Measurements from ENCODE around the gene PDGFD.

The PDGFD gene

DNA sequence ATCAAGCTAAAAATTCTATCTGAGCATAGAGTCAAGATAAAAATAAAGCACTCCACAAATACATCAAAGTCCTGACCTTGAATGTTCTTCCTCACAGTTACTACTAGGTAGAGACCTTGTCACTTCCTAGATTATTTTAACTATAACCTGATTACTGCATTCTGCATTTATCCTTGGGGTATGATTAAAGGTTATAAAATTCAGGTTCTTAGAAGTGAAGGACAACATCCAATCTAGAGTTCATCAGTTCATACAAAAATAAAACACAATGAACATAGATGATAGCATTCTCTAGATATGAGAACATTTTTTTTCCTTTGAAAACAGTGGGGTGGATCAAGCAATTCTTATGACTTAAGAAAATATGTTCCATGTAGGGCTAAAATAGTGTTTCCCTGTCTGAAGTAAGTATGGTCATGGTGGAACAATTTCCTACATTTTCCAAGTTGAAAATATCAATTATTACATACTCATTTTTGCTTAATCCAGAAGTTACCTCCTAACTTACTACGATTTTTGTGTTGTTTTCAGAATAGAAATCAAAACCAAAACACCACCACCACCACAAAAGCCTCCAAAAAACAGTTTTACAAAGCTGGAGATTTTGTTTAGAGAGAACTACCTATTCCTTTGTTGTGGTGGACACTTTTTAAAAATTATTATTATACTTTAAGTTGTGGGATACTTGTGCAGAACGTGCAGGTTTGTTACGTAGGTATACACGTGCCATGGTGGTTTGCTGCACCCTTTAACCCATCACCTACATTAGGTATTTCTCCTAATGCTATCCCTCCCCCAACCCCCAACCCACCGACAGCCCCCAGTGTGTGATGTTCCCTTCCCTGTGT is 239.6 kb downstream of the PDGFD start:
- H3K4me1 ChIP-seq (ENCODE audit: control insufficient read depth, low read depth, low read length): no peaks in the 10 kb centered on the region
- H3K4me3 ChIP-seq (ENCODE audit: low read length): no peak overlapping the region
- no peaks in the 10 kb centered on the region for H3K9me3 ChIP-seq (ENCODE audit: control insufficient read depth, low read depth, low read length)
- H3K9ac ChIP-seq (ENCODE audit: low read length): no peak overlapping the region
- no peaks in the 10 kb centered on the region for H3K36me3 ChIP-seq (ENCODE audit: control insufficient read depth, low read depth, low read length)
- no peak overlapping the region for H3K27ac ChIP-seq (ENCODE audit: low read length)
- H3K27me3 ChIP-seq (ENCODE audit: control insufficient read depth, insufficient read depth, low read length): no peaks in the 10 kb centered on the region

DNA sequence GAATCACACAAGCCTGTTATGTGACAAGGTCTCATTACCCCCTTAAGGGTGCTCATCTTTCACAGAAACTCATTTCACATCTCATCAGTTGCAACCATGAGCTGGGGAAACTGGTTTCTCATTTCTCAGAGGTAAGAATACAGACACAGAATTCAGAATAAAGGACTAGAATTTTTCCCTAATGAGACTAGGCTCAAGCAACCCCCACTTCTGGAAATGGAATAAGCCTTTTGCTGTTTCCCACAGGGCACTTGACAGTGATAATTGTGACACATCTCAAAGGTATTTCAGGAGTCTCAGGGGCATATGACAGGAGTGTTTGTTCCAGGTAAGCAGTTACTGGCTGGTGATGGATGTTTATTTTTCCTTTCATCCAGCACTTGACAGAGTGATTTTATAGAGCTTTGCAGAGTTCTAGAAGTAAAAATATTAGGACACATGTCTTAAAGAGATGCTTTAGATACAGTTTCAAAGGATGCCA is 240.5 kb downstream of the PDGFD start:
- no peak overlapping the region for H3K27ac ChIP-seq (ENCODE audit: low read length)
- H3K27me3 ChIP-seq (ENCODE audit: control insufficient read depth, insufficient read depth, low read length): no peaks in the 10 kb centered on the region
- no peaks in the 10 kb centered on the region for H3K9me3 ChIP-seq (ENCODE audit: control insufficient read depth, low read depth, low read length)

DNA sequence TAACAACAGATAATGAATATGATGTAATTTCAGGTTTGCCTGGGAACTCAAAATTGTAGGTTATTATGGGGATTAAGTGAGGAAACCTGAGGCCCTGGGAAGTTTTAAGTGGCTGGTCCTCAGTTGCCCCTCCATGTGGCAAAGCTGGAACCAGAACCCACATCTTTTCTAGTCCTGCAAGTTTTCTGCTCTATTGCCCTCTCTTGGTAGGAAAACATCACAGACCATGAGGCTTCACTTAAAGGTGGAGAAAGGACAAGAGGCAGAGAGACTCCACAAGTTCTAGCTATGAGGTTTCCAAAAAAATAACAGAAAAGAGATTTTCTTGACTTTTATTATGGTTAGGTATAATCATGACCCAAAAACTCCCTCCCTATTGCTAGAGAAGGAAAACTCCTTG is 243.0 kb downstream of the PDGFD start:
- Histone ChIP-seq H3K4me1 (ENCODE audit: control insufficient read depth, low read depth, low read length) (no peaks in the 10 kb centered on the region), H3K27ac (ENCODE audit: low read length) (no peak overlapping the region), H3K9me3 (ENCODE audit: control insufficient read depth, low read depth, low read length) (no peaks in the 10 kb centered on the region), H3K27me3 (ENCODE audit: control insufficient read depth, insufficient read depth, low read length) (no peaks in the 10 kb centered on the region), H3K4me3 (ENCODE audit: low read length) (no peak overlapping the region), H3K9ac (ENCODE audit: low read length) (no peak overlapping the region), H3K36me3 (ENCODE audit: control insufficient read depth, low read depth, low read length) (no peaks in the 10 kb centered on the region)

More for the DNA sequence above, 240.5 kb downstream of the PDGFD start:
- no peak overlapping the region for H3K9ac ChIP-seq (ENCODE audit: low read length)
- H3K4me3 ChIP-seq (ENCODE audit: low read length): no peak overlapping the region
- no peaks in the 10 kb centered on the region for H3K36me3 ChIP-seq (ENCODE audit: control insufficient read depth, low read depth, low read length)
- H3K4me1 ChIP-seq (ENCODE audit: control insufficient read depth, low read depth, low read length): no peaks in the 10 kb centered on the region

DNA sequence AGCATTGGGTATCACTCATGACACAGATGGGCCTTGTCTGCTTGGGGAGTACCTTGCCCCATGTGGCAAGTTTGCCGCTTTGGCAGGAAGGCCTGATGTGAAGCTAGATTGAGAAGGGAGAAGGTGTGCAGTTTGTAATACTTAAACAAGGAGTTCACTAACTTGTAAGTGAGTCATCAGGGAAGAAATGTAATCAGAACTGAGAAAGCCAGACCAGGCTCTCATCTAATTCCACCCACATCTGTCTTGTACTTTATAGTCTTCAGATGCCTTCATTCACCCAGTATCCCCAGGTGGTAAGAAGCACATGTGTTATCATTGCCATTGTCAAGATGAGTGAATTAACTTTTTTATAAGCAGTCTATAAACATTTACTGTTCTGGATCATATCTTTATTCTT is 243.5 kb downstream of the PDGFD start:
- no peaks in the 10 kb centered on the region for H3K9me3 ChIP-seq (ENCODE audit: control insufficient read depth, low read depth, low read length)
- no peaks in the 10 kb centered on the region for H3K4me1 ChIP-seq (ENCODE audit: control insufficient read depth, low read depth, low read length)
- H3K27ac ChIP-seq (ENCODE audit: low read length): no peak overlapping the region
- no peak overlapping the region for H3K4me3 ChIP-seq (ENCODE audit: low read length)
- H3K9ac ChIP-seq (ENCODE audit: low read length): no peak overlapping the region
- no peaks in the 10 kb centered on the region for H3K27me3 ChIP-seq (ENCODE audit: control insufficient read depth, insufficient read depth, low read length)
- H3K36me3 ChIP-seq (ENCODE audit: control insufficient read depth, low read depth, low read length): no peaks in the 10 kb centered on the region

- no peak overlapping the region for H3K27ac ChIP-seq (ENCODE audit: low read length)
Measured at GRCh38 chr11:103910721-103911120, 253.2 kb downstream of the PDGFD start.

DNA sequence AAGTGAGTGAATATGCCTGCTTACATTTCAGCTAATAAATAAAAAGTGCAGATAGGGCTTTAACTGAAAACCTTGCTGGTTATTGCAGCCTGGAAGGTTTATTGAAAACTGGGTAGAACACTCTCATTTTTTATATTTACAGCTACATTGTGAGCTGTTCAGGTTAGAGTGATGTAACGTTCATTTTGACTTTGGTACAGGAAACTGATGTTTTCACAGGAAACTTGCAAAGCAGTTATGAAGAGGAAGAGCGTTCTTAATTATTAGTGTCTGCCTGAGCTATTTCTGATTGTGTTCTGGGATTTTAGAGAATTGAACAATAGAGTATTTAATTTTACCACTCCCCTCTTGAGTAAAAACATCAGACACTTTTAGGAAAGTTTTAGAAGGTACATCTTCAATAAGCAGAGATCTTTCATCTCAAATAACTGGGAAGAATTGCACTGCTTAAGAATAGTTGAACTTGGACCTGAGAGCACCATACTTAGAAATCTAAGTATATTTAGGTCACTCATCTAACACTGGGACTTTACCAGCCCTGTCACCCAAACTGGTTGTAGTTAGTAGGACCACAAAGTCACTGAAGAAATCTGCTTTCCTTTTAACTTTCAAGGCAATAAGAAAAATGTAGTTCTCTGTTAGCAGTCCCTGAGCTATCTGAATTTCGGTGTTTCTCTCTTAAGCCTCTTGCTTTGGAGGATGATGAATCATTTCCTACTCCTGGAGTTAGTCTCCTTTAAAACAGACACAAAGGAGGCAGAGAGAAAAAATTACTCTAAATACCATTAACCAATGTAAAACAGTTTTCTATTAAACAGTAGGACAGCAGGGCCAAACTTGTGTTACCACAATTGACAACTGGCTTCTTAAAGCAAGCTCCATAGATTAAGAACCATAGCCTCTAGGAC is 256.1 kb downstream of the PDGFD start:
- H3K27me3 ChIP-seq (ENCODE audit: control insufficient read depth, insufficient read depth, low read length): no peaks in the 10 kb centered on the region
- no peaks in the 10 kb centered on the region for H3K9me3 ChIP-seq (ENCODE audit: control insufficient read depth, low read depth, low read length)
- H3K9ac ChIP-seq (ENCODE audit: low read length): no peak overlapping the region
- no peak overlapping the region for H3K4me3 ChIP-seq (ENCODE audit: low read length)
- H3K27ac ChIP-seq (ENCODE audit: low read length): no peak overlapping the region
- H3K36me3 ChIP-seq (ENCODE audit: control insufficient read depth, low read depth, low read length): no peaks in the 10 kb centered on the region
- H3K4me1 ChIP-seq (ENCODE audit: control insufficient read depth, low read depth, low read length): no peaks in the 10 kb centered on the region

More at GRCh38 chr11:103910721-103911120, 253.2 kb downstream of the PDGFD start:
- no peaks in the 10 kb centered on the region for H3K4me1 ChIP-seq (ENCODE audit: control insufficient read depth, low read depth, low read length)
- H3K27me3 ChIP-seq (ENCODE audit: control insufficient read depth, insufficient read depth, low read length): no peaks in the 10 kb centered on the region
- no peaks in the 10 kb centered on the region for H3K36me3 ChIP-seq (ENCODE audit: control insufficient read depth, low read depth, low read length)
- no peak overlapping the region for H3K9ac ChIP-seq (ENCODE audit: low read length)
- H3K4me3 ChIP-seq (ENCODE audit: low read length): no peak overlapping the region
- H3K9me3 ChIP-seq (ENCODE audit: control insufficient read depth, low read depth, low read length): no peaks in the 10 kb centered on the region

GRCh38 chr11:103907136-103907535 is 256.8 kb downstream of the PDGFD start:
- Histone ChIP-seq H3K27ac (ENCODE audit: low read length) (no peak overlapping the region), H3K36me3 (ENCODE audit: control insufficient read depth, low read depth, low read length) (no peaks in the 10 kb centered on the region), H3K4me3 (ENCODE audit: low read length) (no peak overlapping the region), H3K9me3 (ENCODE audit: control insufficient read depth, low read depth, low read length) (no peaks in the 10 kb centered on the region), H3K9ac (ENCODE audit: low read length) (no peak overlapping the region), H3K4me1 (ENCODE audit: control insufficient read depth, low read depth, low read length) (no peaks in the 10 kb centered on the region), H3K27me3 (ENCODE audit: control insufficient read depth, insufficient read depth, low read length) (no peaks in the 10 kb centered on the region)

DNA sequence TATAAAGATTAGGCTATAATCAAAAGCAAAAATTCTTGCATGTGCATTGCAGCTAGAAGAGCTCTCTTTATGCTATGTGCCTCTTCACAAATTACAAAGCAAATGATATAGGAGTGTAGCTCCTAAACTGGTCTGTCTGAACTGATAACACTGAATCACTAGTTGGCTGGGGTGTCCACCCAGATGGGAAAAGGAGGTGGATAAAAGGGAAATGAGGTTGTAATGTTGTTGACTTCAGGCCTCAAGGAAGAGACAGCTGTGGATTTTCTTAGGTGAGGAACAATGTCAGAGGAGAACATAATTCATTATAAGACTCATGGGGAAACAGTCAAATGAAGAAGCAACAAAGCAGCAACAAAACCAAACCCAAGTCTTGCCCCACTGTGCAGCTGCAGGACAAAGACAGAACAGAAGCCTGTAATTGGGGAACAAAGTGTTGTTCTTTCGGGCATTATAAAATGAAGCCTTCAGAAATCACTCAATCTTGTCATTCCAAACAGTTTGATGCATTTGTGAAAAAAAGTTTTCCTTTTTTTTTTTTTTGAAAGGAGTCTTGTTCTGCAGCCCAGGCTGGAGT is 257.6 kb downstream of the PDGFD start:
- no peaks in the 10 kb centered on the region for H3K4me1 ChIP-seq (ENCODE audit: control insufficient read depth, low read depth, low read length)

GRCh38 chr11:103904324-103904667 is 259.7 kb downstream of the PDGFD start:
- Histone ChIP-seq H3K9me3 (ENCODE audit: control insufficient read depth, low read depth, low read length) (no peaks in the 10 kb centered on the region), H3K4me1 (ENCODE audit: control insufficient read depth, low read depth, low read length) (no peaks in the 10 kb centered on the region), H3K4me3 (ENCODE audit: low read length) (no peak overlapping the region), H3K27me3 (ENCODE audit: control insufficient read depth, insufficient read depth, low read length) (no peaks in the 10 kb centered on the region), H3K27ac (ENCODE audit: low read length) (no peak overlapping the region), H3K9ac (ENCODE audit: low read length) (no peak overlapping the region), H3K36me3 (ENCODE audit: control insufficient read depth, low read depth, low read length) (no peaks in the 10 kb centered on the region)

More for the DNA sequence above, 257.6 kb downstream of the PDGFD start:
- Histone ChIP-seq H3K36me3 (ENCODE audit: control insufficient read depth, low read depth, low read length) (no peaks in the 10 kb centered on the region), H3K4me3 (ENCODE audit: low read length) (no peak overlapping the region), H3K9ac (ENCODE audit: low read length) (no peak overlapping the region), H3K9me3 (ENCODE audit: control insufficient read depth, low read depth, low read length) (no peaks in the 10 kb centered on the region), H3K27me3 (ENCODE audit: control insufficient read depth, insufficient read depth, low read length) (no peaks in the 10 kb centered on the region), H3K27ac (ENCODE audit: low read length) (no peak overlapping the region)

DNA sequence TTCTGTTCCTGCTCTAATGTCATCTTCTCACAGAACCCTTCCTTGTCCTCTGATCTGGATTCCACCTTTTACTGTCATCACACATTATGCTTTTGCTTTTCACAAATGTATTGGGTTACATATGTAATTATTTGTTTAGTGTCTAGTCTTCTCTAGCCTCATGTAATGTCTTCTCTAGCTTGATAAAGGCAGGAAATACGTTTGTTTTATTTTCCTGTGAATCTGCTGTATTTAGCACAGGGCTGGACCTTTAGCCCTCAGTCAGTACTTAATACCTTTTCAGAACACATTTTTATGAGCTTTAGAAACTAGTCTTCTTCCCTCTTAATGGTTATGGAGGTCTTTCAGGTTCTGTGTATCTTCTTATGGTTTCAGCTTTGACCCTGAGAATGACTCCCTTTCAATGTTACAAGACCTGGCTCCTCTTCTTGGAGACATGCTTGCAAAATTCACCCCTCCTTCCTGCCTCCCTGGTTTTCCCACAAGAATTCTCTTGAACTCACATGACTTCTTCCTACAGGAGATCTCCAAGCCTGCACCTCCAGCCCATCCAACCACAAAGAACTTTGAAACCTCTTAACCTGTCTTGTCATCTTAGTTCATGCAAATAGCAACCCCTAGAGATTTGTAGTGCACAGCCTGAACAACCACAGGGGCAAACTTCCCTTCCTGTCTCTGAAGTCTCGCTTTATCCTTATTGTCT is 260.2 kb downstream of the PDGFD start:
- H3K9me3 ChIP-seq (ENCODE audit: control insufficient read depth, low read depth, low read length): no peaks in the 10 kb centered on the region
- no peak overlapping the region for H3K4me3 ChIP-seq (ENCODE audit: low read length)
- H3K27ac ChIP-seq (ENCODE audit: low read length): no peak overlapping the region
- no peaks in the 10 kb centered on the region for H3K36me3 ChIP-seq (ENCODE audit: control insufficient read depth, low read depth, low read length)
- H3K9ac ChIP-seq (ENCODE audit: low read length): no peak overlapping the region
- H3K4me1 ChIP-seq (ENCODE audit: control insufficient read depth, low read depth, low read length): no peaks in the 10 kb centered on the region
- no peaks in the 10 kb centered on the region for H3K27me3 ChIP-seq (ENCODE audit: control insufficient read depth, insufficient read depth, low read length)

DNA sequence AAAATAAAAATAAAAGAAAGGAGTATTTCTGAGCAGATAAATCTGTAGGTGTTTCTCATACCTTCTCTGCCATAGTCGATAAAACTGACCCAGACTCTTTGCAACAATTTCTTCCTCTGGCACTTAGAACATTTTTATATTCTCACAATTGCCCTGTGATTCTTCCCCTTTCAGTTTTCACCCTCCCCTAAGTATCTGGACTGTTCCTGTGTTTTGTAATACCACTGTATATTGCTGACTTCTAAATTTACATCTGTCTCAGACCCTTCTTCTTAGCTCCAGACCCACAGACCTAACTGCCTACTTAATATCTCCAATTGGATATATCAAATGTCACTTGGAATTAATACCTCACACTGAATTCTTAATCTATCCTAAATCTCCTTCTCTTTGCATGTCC is 261.0 kb downstream of the PDGFD start:
- H3K9me3 ChIP-seq (ENCODE audit: control insufficient read depth, low read depth, low read length): no peaks in the 10 kb centered on the region
- H3K27ac ChIP-seq (ENCODE audit: low read length): no peak overlapping the region
- H3K9ac ChIP-seq (ENCODE audit: low read length): no peak overlapping the region
- H3K27me3 ChIP-seq (ENCODE audit: control insufficient read depth, insufficient read depth, low read length): no peaks in the 10 kb centered on the region
- H3K4me3 ChIP-seq (ENCODE audit: low read length): no peak overlapping the region
- no peaks in the 10 kb centered on the region for H3K36me3 ChIP-seq (ENCODE audit: control insufficient read depth, low read depth, low read length)
- H3K4me1 ChIP-seq (ENCODE audit: control insufficient read depth, low read depth, low read length): no peaks in the 10 kb centered on the region

Measured in iPS-18a (cell line).